GM12878 (cell line): ENCODE measurements around the gene S100P. TPM values are rescaled to one million over a fixed set of nuclear protein-coding genes. Genes with fewer than 3 reads are reported as not detected.

Source experiments
- BCL11A ChIP-seq: IDR thresholded peaks from 2 replicates; pipeline ENCODE4 v1.6.1; 2011; ENCODE audit warnings: low read depth, low read length
- BCLAF1 ChIP-seq: fragments of 450-650 bp; IDR thresholded peaks from 2 replicates; pipeline ENCODE4 v1.6.1; 2017; ENCODE audit warnings: antibody characterized with exemption, mild to moderate bottlenecking, moderate library complexity
- CBX3 ChIP-seq: fragments of 200-600 bp; sonication (generic); IDR thresholded peaks from 2 replicates; pipeline ENCODE4 v1.6.1; 2016; ENCODE audit warnings: low read depth, borderline replicate concordance
- CEBPB ChIP-seq, 2 experiments: fragments of 150-350 bp in 1 of 2; IDR thresholded peaks; 2 replicates each; pipeline ENCODE4 v1.6.1; 2012 to 2014; ENCODE audit warnings: low read depth in 2 of 2, low read length in 2 of 2, borderline replicate concordance in 1 of 2, inconsistent platforms in 1 of 2
- CUX1 ChIP-seq: IDR thresholded peaks from 2 replicates; pipeline ENCODE4 v1.6.1; 2012; ENCODE audit warnings: improper control_type of control experiment, low read depth, low read length; ENCODE audit not compliant: insufficient replicate concordance
- GATAD2B ChIP-seq: fragments of 450-650 bp; conservative IDR thresholded peaks from 2 replicates; pipeline ENCODE4 v1.6.1; 2017; ENCODE audit warnings: low read depth, mild to moderate bottlenecking, moderate library complexity
- IRF4 ChIP-seq: IDR thresholded peaks from 2 replicates; pipeline ENCODE4 v1.6.1; 2011; ENCODE audit warnings: low read depth, low read length
- KDM1A ChIP-seq: fragments of 200-600 bp; sonication (generic); IDR thresholded peaks from 2 replicates; pipeline ENCODE4 v1.6.1; 2016; ENCODE audit warnings: borderline replicate concordance
- NFIC ChIP-seq: IDR thresholded peaks from 2 replicates; pipeline ENCODE4 v1.6.1; 2012; ENCODE audit warnings: low read depth, mild to moderate bottlenecking, inconsistent platforms, low read length, moderate library complexity
- RB1 ChIP-seq: fragments of 450-650 bp; formaldehyde crosslinking; IDR thresholded peaks from 2 replicates; pipeline ENCODE4 v1.6.1; 2017; ENCODE audit warnings: mild to moderate bottlenecking, borderline replicate concordance
- RBBP5 ChIP-seq: fragments of 200-600 bp; sonication (generic); conservative IDR thresholded peaks from 2 replicates; pipeline ENCODE4 v1.6.1; 2016
- RCOR1 ChIP-seq: conservative IDR thresholded peaks from 2 replicates; pipeline ENCODE4 v1.6.1; 2012; ENCODE audit warnings: low read depth, low read length, improper control_type of control experiment
- RFX5 ChIP-seq: IDR thresholded peaks from 2 replicates; pipeline ENCODE4 v1.6.1; 2011; ENCODE audit warnings: low read depth, low read length, improper control_type of control experiment
- TAF1 ChIP-seq: IDR thresholded peaks from 2 replicates; pipeline ENCODE4 v1.6.1; 2011; ENCODE audit warnings: mild to moderate bottlenecking, low read depth, low read length, borderline replicate concordance
- TCF3 ChIP-seq: IDR thresholded peaks from 2 replicates; pipeline ENCODE4 v1.6.1; 2012; ENCODE audit warnings: low read depth, mild to moderate bottlenecking, low read length, borderline replicate concordance; ENCODE audit not compliant: insufficient read depth
- WRNIP1 ChIP-seq: IDR thresholded peaks from 2 replicates; pipeline ENCODE4 v1.6.1; 2011; ENCODE audit warnings: low read depth, low read length, improper control_type of control experiment, borderline replicate concordance
- YBX1 ChIP-seq: fragments of 450-650 bp; IDR thresholded peaks from 2 replicates; pipeline ENCODE4 v1.6.1; 2016; ENCODE audit warnings: antibody characterized with exemption
- ZBTB40 ChIP-seq: fragments of 450-650 bp; IDR thresholded peaks from 2 replicates; pipeline ENCODE4 v1.6.1; 2016; ENCODE audit warnings: mild to moderate bottlenecking, moderate library complexity, borderline replicate concordance
- polyA plus RNA-seq, 11 experiments: library from polyadenylated mRNA; depleted of rRNA in 4 of 11; unstranded in 6 of 11; stranded (reverse) in 5 of 11; fragments of >200 nt; fragmentation: Nextera tagmentation in 4 of 11; fragmentation: Illumina TruSeq in 1 of 11; extraction: Ambion mirVana in 4 of 11; extraction: Trizol in 1 of 11; gene quantifications; 1 replicate in 1 of 11; 2 replicates in 10 of 11; pipeline versions ENCODE4 v1.2.1 to v1.2.3, GENCODE V29; 2011 to 2016; ENCODE audit warnings: inconsistent platforms in 2 of 11, missing spikeins in 2 of 11, low read depth in 1 of 11
- total RNA-seq, 4 experiments: library from RNA; depleted of rRNA in 3 of 4; stranded (reverse); fragments of >200 nt in 3 of 4; fragmentation: Illumina TruSeq in 1 of 4; extraction: Trizol in 1 of 4; gene quantifications; 2 replicates each; pipeline versions ENCODE4 v1.2.1 to v1.2.3, GENCODE V29; 2013 to 2021

The S100P gene
- total and polyA plus RNA-seq, 10 of the 15 experiments (the other 5 are each of a cell fraction or from before 2014, with no cell fraction given) = 0.90 TPM; not detected in 9

DNA sequence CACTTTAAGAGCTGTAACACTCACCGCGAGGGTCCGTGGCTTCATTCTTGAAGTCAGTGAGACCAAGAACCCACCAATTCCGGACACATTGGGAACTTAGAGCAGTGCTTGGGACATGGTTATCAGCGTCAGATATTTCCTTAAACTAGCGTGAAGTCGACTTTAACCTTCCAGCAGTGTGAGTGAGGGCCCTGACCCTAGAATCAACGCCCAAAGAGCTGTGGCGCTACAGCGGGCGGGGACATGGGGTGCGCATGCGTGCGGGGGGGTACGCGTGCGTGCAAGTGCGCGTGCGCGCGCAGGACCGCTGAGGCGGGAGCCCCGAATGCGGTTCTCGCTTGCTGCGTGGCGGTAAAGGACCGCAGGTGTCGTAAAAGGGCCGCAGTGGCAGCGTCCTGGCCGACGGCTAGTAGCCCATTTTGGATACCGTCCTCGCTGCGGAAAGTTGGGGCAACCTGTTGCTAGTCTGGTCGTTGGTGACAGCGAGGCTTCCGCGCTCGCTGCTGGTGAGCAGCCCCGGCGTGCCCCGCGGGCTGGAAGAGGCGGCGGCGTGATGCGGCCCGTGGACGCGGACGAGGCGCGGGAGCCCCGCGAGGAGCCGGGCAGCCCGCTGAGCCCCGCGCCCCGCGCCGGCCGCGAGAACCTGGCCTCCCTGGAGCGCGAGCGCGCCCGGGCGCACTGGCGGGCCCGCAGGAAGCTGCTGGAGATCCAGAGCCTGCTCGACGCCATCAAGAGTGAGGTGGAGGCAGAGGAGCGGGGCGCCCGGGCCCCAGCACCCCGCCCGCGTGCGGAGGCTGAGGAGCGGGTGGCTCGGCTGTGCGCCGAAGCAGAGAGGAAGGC lies 19.8 kb upstream of the S100P start (continued):
- TF ChIP-seq ZBTB40 (no peak), TAF1 (peak; percentile 95), CEBPB (IDR thresholded peaks at IDR 0.05; ENCODE audit: borderline replicate concordance in 1 of 2, low read depth in 2 of 2, low read length in 2 of 2) (no peak), IRF4 (no peak), CBX3 (no peak), RCOR1 (no peak), RBBP5 (no peak), KDM1A (no peak), WRNIP1 (no peak), TCF3 (no peak), BCL11A (no peak), RFX5 (no peak), NFIC (no peak), CUX1 (no peak), GATAD2B (peak; percentile 94), RB1 (no peak), BCLAF1 (peak; percentile 16; the same call in 1 of the 2 replicates), YBX1 (no peak)
